NOMO-1 treated with dmso at 0.1 percent for 144 hours (cell line): ENCODE data around the gene HELZ.
"Not testable (repeated sequence)": the region's sequence is repeated elsewhere in the genome, so short reads cannot be mapped to it uniquely, and the experiment has no call there.

Experiments used
- DNase-seq: peaks from one replicate; lab custom pipeline; 2025; ENCODE audit not compliant: unreplicated experiment; lab: John Stamatoyannopoulos, UW

The HELZ gene

GRCh38 chr17:67245073-67245693 lies at the start of gene HELZ:
Gene HELZ, minus strand, starts transcription at chr17:67245196. Its CDS starts 26,392 bp downstream, at chr17:67218804.
- DNase-seq: peak; percentile 68

- DNase-seq: peak; percentile 83
Measured at GRCh38 chr17:67293251-67294203, 48.5 kb upstream of the HELZ start.

GRCh38 chr17:67290711-67291291 lies 45.8 kb upstream of the HELZ start:
- no peak for DNase-seq

- DNase-seq: no peak
Measured at GRCh38 chr17:67290244-67290643, 45.2 kb upstream of the HELZ start.

GRCh38 chr17:67289181-67289876 lies 44.3 kb upstream of the HELZ start:
- DNase-seq: no peak

GRCh38 chr17:67286826-67287225 lies 41.8 kb upstream of the HELZ start:
- DNase-seq: not testable (repeated sequence)

GRCh38 chr17:67285360-67285759 lies 40.4 kb upstream of the HELZ start:
- no peak for DNase-seq

GRCh38 chr17:67283731-67284516 lies 38.9 kb upstream of the HELZ start:
- DNase-seq: no peak

- no peak for DNase-seq
Measured at GRCh38 chr17:67281743-67282142, 36.7 kb upstream of the HELZ start.

GRCh38 chr17:67281053-67281452 lies 36.1 kb upstream of the HELZ start:
- no peak for DNase-seq

- no peak for DNase-seq
Measured at GRCh38 chr17:67280279-67280678, 35.3 kb upstream of the HELZ start.

GRCh38 chr17:67279115-67279514 lies 34.1 kb upstream of the HELZ start:
- no peak for DNase-seq

- no peak for DNase-seq
Measured at GRCh38 chr17:67278363-67278762, 33.4 kb upstream of the HELZ start.

GRCh38 chr17:67276075-67276474 lies 31.1 kb upstream of the HELZ start:
- no peak for DNase-seq

- DNase-seq: no peak
Measured at GRCh38 chr17:67274466-67274865, 29.5 kb upstream of the HELZ start.

GRCh38 chr17:67273900-67274299 lies 28.9 kb upstream of the HELZ start:
- DNase-seq: no peak

- DNase-seq: no peak
Measured at GRCh38 chr17:67272312-67273047, 27.5 kb upstream of the HELZ start.

GRCh38 chr17:67271187-67271586 lies 26.2 kb upstream of the HELZ start:
- not testable (repeated sequence) for DNase-seq

GRCh38 chr17:67270416-67270815 lies 25.4 kb upstream of the HELZ start:
- no peak for DNase-seq

GRCh38 chr17:67266496-67266895 lies 21.5 kb upstream of the HELZ start:
- no peak for DNase-seq
